Motor neuron (in vitro differentiated cells): ENCODE results near the gene LRRC38. TPM values are rescaled to one million over a fixed set of nuclear protein-coding genes. Genes with fewer than 3 reads are reported as not detected.

ENCODE experiments used
- ATAC-seq, 8 experiments: fragments of 200-7000 bp; cut with Tn5 transposase; replicated peaks in 6 of 8; 2 replicates each; pipeline ENCODE4 v1.8.0; 2021; ENCODE audit warnings: mild to moderate bottlenecking in 8 of 8, moderate library complexity in 8 of 8
- H3K27ac ChIP-seq, 2 donors: fragments of 250-450 bp; sonication (Bioruptor Pico); 2 replicates each; pipeline ENCODE4 v1.9.0; 2021; ENCODE audit warnings: antibody characterized with exemption in 2 of 2, mild to moderate bottlenecking in 2 of 2, moderate library complexity in 1 of 2
- H3K4me1 ChIP-seq, 2 donors: fragments of 250-450 bp; sonication (Bioruptor Pico); replicated peaks in 1 of 2; 2 replicates each; pipeline ENCODE4 v1.6.1; 2021; ENCODE audit warnings: antibody characterized with exemption in 2 of 2, mild to moderate bottlenecking in 2 of 2, moderate library complexity in 1 of 2
- H3K4me3 ChIP-seq, 5 donors: fragments of 250-450 bp; sonication (Bioruptor Pico); 2 replicates each; pipeline ENCODE4 v1.9.0; 2021; ENCODE audit warnings: antibody characterized with exemption in 5 of 5, mild to moderate bottlenecking in 5 of 5, moderate library complexity in 4 of 5
- WGBS, 10 experiments: fragments of 450-650 bp; shearing (Covaris generic); methylation state at CpG; one replicate each; pipeline ENCODE4 v1.0.0; 2022; 5-methylcytosine and 5-hydroxymethylcytosine counted together
- in situ Hi-C, 9 experiments: fragments of 400-800 bp; cut with MboI; loops; one replicate each; pipeline ENCODE4 v1.15.0; 2021; ENCODE audit warnings: low sequenced_read_pairs in 9 of 9, low pct_unique_long_range_greater_than_20kb in 2 of 9; ENCODE audit not compliant: unreplicated experiment in 9 of 9
- total RNA-seq, 8 experiments: library from RNA; unstranded; fragments of 300-600 nt; gene quantifications; 2 replicates each; pipeline versions ENCODE4 v1.2.3 to v1.2.4, GENCODE V29; 2022

The LRRC38 gene
- total RNA-seq, 8 experiments from 2014 or later = 0.05 to 1.00 (median 0.17) TPM; not detected in 3

DNA sequence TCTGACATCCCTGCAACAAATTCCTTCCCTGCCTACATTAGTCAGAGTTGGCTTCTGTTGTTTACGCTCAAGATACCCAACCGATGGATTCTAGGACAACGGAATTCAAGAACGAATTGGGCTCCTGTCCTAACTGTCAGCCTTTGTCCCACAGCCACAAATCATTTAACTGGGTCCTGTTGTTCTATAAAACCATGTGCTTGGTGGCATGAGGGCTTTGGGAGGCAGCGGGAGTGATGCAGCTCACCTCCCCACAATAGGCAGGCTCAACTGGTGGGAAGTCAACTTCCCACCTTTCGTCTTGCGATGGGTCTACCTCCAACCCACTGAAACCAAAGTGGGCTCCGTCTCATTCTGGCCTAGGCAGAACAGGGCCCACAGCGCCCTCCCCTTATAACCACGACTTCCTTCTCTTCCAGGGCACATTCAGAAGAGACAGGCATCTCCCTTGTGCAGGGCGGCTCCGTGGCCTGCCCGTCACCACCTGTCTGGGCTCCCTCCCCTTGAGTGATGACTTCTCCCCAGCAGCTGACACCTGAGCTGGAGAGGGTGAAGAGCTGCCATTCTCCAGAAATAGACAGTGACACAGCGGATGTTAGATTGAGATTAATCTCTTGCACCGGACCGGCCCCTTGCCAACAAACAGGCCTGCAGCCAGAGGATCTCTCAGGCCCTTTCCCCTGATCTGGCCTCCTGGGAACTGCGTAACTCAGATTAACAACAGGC lies 26.5 kb downstream of the LRRC38 start:
- in situ Hi-C loops = no loop called here
- Histone ChIP-seq H3K4me1 (peaks cover 0 to 6% of the 10 kb centered on the region in 2 donors), H3K4me3 (no peak overlapping the region), H3K27ac (no peak overlapping the region)
- peak in 5 of 8 experiments; percentile 61 to 91 (median 83) for ATAC-seq
- 21 to 87% (median 70%) methylated on average over 2 to 15 of the region's 17 CpGs; no CpG with 5 or more reads in 2 of the 10 experiments for WGBS, 10 experiments

DNA sequence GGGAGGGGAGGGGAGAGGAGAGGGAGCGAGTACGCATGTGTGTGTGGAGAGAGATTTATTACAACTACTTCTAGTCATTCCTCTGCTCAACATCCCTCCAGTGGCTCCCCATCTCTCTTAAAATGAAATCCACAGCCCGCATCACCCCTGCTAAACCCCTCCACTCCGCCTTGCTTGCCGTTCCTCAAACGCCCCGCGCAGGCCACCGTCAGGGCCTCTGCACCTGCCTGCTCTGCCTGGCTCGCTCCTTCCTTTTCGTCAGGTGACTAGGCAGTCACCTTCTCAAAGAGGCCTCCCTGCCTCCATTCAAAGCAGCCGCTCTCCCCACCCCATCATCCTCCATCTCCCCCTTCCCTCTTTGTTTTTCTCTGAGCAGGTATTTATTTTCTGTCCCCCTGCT lies 29.9 kb downstream of the LRRC38 start:
- peak in 2 of 8 experiments; percentile 12 to 35 for ATAC-seq
- in situ Hi-C loops = no loop called here
- H3K4me1 ChIP-seq = peaks cover 0 to 6% of the 10 kb centered on the region in 2 donors
- H3K27ac ChIP-seq = no peak overlapping the region
- no peak overlapping the region for H3K4me3 ChIP-seq
- WGBS, 10 experiments = 0 to 90% (median 77%) methylated on average over 2 to 9 of the region's 12 CpGs; no CpG with 5 or more reads in 7 of the 10 experiments

DNA sequence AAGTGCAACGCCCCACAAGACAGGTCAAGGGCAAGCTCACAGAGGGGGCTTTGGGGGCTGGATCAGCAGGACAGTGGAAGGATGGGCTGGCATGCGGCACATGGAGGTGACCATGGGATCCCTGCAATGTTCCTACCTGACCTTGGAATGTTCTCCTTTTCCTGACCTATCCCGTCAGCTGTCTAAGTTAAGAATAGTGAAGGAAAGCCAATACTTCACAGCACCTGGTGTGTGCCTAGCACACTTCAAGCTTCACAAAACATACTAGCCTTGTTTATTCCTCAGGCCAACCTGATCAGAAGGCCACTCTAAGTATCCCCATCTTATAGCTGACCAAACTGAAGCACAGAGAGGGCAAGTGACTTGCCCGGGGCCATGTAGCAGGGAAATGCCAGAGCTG lies 31.2 kb downstream of the LRRC38 start:
- no peak for ATAC-seq
- Histone ChIP-seq H3K4me1 (peaks cover 0 to 4% of the 10 kb centered on the region in 2 donors), H3K4me3 (no peak overlapping the region), H3K27ac (no peak overlapping the region)
- 48 to 83% (median 52%) methylated on average over 1 to 4 of the region's 4 CpGs; no CpG with 5 or more reads in 3 of the 10 experiments for WGBS, 10 experiments
- in situ Hi-C loops = no loop called here

GRCh38 chr1:13479171-13479856 lies 34.5 kb downstream of the LRRC38 start:
- Histone ChIP-seq H3K27ac (no peak overlapping the region), H3K4me3 (no peak overlapping the region), H3K4me1 (no peaks in the 10 kb centered on the region)
- 33 to 80% (median 62%) methylated on average over 2 to 11 of the region's 11 CpGs for WGBS, 10 experiments
- in situ Hi-C loops = no loop called here
- ATAC-seq = no peak

GRCh38 chr1:13478692-13479091 lies 35.1 kb downstream of the LRRC38 start:
- H3K4me1 ChIP-seq = no peaks in the 10 kb centered on the region
- no peak overlapping the region for H3K27ac ChIP-seq
- ATAC-seq = peak in 2 of 8 experiments; percentile 32 to 77
- in situ Hi-C loops = no loop called here
- WGBS, 10 experiments = 0 to 75% (median 28%) methylated on average over 1 to 2 of the region's 2 CpGs; no CpG with 5 or more reads in 2 of the 10 experiments
- no peak overlapping the region for H3K4me3 ChIP-seq

DNA sequence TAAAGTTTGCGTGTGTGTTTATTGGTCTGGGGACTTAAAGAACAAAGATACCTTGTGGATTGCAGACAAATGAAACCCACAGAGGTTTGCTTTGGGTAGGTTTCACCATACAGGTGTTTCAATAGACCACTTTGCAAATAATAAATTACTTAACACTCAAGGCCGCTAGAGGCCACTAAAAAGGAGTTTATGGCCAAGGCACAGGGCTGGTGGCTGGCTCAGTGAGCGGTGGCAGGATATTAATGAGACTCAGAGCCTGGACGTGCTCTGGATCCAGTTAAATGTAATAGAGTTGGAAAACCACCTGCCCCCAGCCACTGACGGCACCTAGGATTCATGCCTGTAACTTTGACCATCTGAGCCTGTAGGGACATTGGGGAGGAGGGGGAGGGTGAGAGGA lies 44.5 kb downstream of the LRRC38 start:
- ATAC-seq = peak in 6 of 8 experiments; percentile 34 to 95 (median 64)
- WGBS, 10 experiments = 0 to 60% (median 14%) methylated on average over 1 to 5 of the region's 5 CpGs; no CpG with 5 or more reads in 1 of the 10 experiments
- H3K27ac ChIP-seq = no peak overlapping the region
- peaks cover 0 to 7% of the 10 kb centered on the region in 2 donors for H3K4me1 ChIP-seq
- in situ Hi-C loops = no loop called here
- H3K4me3 ChIP-seq = no peak overlapping the region

DNA sequence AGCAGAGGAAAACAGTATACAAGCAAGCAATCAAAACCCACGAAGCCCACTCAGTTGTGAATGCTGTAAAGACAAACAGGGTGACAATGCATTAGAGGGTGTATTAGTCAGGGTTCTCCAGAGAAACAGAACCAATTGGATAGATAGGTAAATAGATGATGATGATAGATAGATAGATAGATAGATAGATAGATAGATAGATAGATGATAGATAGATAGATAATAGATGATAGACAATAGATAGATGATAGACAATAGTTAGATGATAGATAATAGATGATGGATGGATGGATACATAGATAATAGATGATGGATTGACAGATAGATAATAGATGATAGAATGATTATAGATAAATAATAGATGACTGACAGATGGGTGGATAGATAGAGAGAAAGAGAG lies 48.3 kb downstream of the LRRC38 start:
- in situ Hi-C loops = no loop called here
- Histone ChIP-seq H3K4me3 (no peak overlapping the region), H3K27ac (no peak overlapping the region), H3K4me1 (peaks cover 0 to 7% of the 10 kb centered on the region in 2 donors)
- no peak for ATAC-seq
- WGBS, 10 experiments = 0 to 60% (median 11%) methylated on average over 1 of the region's 1 CpG; no CpG with 5 or more reads in 4 of the 10 experiments

- no peak for ATAC-seq
- 0 to 59% (median 24%) methylated on average over 2 to 7 of the region's 7 CpGs; no CpG with 5 or more reads in 4 of the 10 experiments for WGBS, 10 experiments
- no peak overlapping the region for H3K4me3 ChIP-seq
- no peaks in the 10 kb centered on the region for H3K4me1 ChIP-seq
- H3K27ac ChIP-seq = no peak overlapping the region
- in situ Hi-C loops = no loop called here
Measured at GRCh38 chr1:13462682-13463081, 51.1 kb downstream of the LRRC38 start.

- in situ Hi-C loops = no loop called here
- ATAC-seq = no peak
- Histone ChIP-seq H3K27ac (no peak overlapping the region), H3K4me1 (no peaks in the 10 kb centered on the region), H3K4me3 (no peak overlapping the region)
- WGBS, 10 experiments = 20 to 68% (median 50%) methylated on average over 1 to 2 of the region's 2 CpGs; no CpG with 5 or more reads in 3 of the 10 experiments
Measured at GRCh38 chr1:13461977-13462376, 51.8 kb downstream of the LRRC38 start.

DNA sequence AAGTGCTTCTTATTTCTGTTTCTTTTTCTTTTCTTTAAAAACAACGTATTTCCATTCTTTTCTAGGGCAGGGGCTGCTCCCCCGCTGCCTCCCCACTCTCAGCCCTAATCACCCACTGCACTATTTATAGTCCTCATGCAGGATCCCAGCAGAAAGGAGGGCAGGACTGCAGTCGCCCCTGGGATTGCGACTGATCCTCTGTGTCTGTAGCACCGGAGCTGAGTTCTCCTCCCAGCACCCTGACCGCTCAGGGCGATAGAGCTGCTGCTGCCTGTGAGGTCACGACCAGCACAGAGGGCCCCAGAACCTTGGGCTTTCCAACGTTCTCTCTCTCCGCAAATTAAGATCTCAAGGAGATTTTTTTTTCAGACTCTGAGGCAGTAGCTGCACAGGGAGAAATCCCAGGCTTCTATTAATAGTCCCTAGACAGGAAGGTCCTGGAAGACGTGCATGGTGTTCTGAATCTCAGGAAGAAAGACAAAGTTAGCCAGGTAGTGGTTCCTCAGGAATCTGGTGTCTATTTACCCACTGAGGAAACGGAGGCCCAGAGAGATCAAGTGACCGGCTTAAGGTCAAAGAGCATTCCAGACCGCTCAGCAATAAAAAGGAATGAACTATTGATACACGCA lies 56.8 kb downstream of the LRRC38 start:
- H3K27ac ChIP-seq = no peak overlapping the region
- H3K4me1 ChIP-seq = no peaks in the 10 kb centered on the region
- in situ Hi-C loops = no loop called here
- no peak overlapping the region for H3K4me3 ChIP-seq
- peak in 3 of 8 experiments; percentile 44 to 55 (median 45) for ATAC-seq
- 23 to 100% (median 58%) methylated on average over 1 to 15 of the region's 15 CpGs for WGBS, 10 experiments

- Histone ChIP-seq H3K27ac (no peak overlapping the region), H3K4me3 (no peak overlapping the region), H3K4me1 (no peaks in the 10 kb centered on the region)
- no peak for ATAC-seq
- 13 to 66% (median 42%) methylated on average over 1 to 5 of the region's 6 CpGs; no CpG with 5 or more reads in 3 of the 10 experiments for WGBS, 10 experiments
- in situ Hi-C loops = no loop called here
Measured at GRCh38 chr1:13451399-13451965, 62.3 kb downstream of the LRRC38 start.

GRCh38 chr1:13450204-13450603 lies 63.6 kb downstream of the LRRC38 start:
- Histone ChIP-seq H3K4me1 (no peaks in the 10 kb centered on the region), H3K4me3 (no peak overlapping the region), H3K27ac (no peak overlapping the region)
- ATAC-seq = peak in 1 of 8 experiments; percentile 42
- in situ Hi-C loops = no loop called here
- 0 to 66% (median 31%) methylated on average over 1 to 7 of the region's 7 CpGs; no CpG with 5 or more reads in 1 of the 10 experiments for WGBS, 10 experiments
